Inflammatory macrophage treated with lipopolysaccharide for 1 hour (primary cell): ENCODE results near the gene DEPDC1.
A peak's percentile ranks its signal among the peaks of the same experiment; 100 is the strongest.
"Not testable (repeated sequence)": the region's sequence is repeated elsewhere in the genome, so short reads cannot be mapped to it uniquely, and the experiment has no call there.

Experiments used
- DNase-seq, 2 donors: peaks; one replicate each; pipeline ENCODE4 v3.0.0-alpha.2; 2020 to 2022

Gene DEPDC1

GRCh38 chr1:68476626-68477025 lies 20.3 kb downstream of the DEPDC1 start:
- not testable (repeated sequence) for DNase-seq

- no peak for DNase-seq
Observed at GRCh38 chr1:68473060-68473459, 23.8 kb downstream of the DEPDC1 start.

- no peak for DNase-seq
Observed at GRCh38 chr1:68470388-68470970, 26.4 kb downstream of the DEPDC1 start.

GRCh38 chr1:68464891-68465290 lies 32.0 kb downstream of the DEPDC1 start:
- no peak for DNase-seq

GRCh38 chr1:68460935-68461334 lies 35.9 kb downstream of the DEPDC1 start:
- no peak for DNase-seq

GRCh38 chr1:68459796-68460195 lies 37.1 kb downstream of the DEPDC1 start:
- DNase-seq, result no peak

GRCh38 chr1:68459091-68459490 lies 37.8 kb downstream of the DEPDC1 start:
- DNase-seq, result no peak

GRCh38 chr1:68456202-68456601 lies 40.7 kb downstream of the DEPDC1 start:
- DNase-seq, result no peak

- no peak for DNase-seq
Observed at GRCh38 chr1:68454534-68454933, 42.3 kb downstream of the DEPDC1 start.

GRCh38 chr1:68453060-68453670 lies 43.7 kb downstream of the DEPDC1 start:
- DNase-seq, result no peak

- DNase-seq, result no peak
Observed at GRCh38 chr1:68449901-68450300, 47.0 kb downstream of the DEPDC1 start, which contains the start of gene RPE65. RPE65 (minus strand) TSS chr1:68449954; CDS start chr1:68449905, 49 bp downstream.

GRCh38 chr1:68448365-68448764 lies 48.5 kb downstream of the DEPDC1 start:
- no peak for DNase-seq

GRCh38 chr1:68445709-68446108 lies 51.2 kb downstream of the DEPDC1 start:
- DNase-seq, result no peak

GRCh38 chr1:68442822-68443556 lies 53.9 kb downstream of the DEPDC1 start:
- DNase-seq, result peak; percentile 42 to 92

GRCh38 chr1:68442006-68442405 lies 54.9 kb downstream of the DEPDC1 start:
- no peak for DNase-seq

GRCh38 chr1:68438310-68438709 lies 58.6 kb downstream of the DEPDC1 start:
- no peak for DNase-seq

GRCh38 chr1:68433395-68433794 lies 63.5 kb downstream of the DEPDC1 start:
- no peak for DNase-seq

GRCh38 chr1:68431076-68431475 lies 65.8 kb downstream of the DEPDC1 start:
- no peak for DNase-seq

- DNase-seq, result peak; percentile 89 to 94
Observed at GRCh38 chr1:68429233-68429808, 67.6 kb downstream of the DEPDC1 start.

GRCh38 chr1:68426594-68426993 lies 70.3 kb downstream of the DEPDC1 start:
- DNase-seq, result no peak
